Stimulated activated naive CD8-positive, alpha-beta T cell treated with anti-CD3 and anti-CD28 coated beads, Interleukin-15, amount 100 ng/mL, for 72 hours (primary cell): ENCODE measurements around the gene UNC13B.

ENCODE experiments used
- ATAC-seq: fragments of 150-1000 bp; cut with Tn5 transposase; 2 replicates; pipeline ENCODE4 v1.10.0; 2021; ENCODE audit warnings: mild to moderate bottlenecking, moderate library complexity
- DNase-seq, 2 donors: peaks; one replicate each; pipeline ENCODE4 v3.0.0; 2021 to 2022
- H3K27ac Mint-ChIP-seq, 2 donors: one replicate each; pipeline ENCODE4 v1.8.0; 2022; ENCODE audit warnings: mild to moderate bottlenecking in 2 of 2, mixed read lengths in 2 of 2, moderate library complexity in 2 of 2
- H3K27me3 Mint-ChIP-seq: one replicate; pipeline ENCODE4 v1.8.0; 2022; ENCODE audit warnings: mixed read lengths
- H3K4me1 Mint-ChIP-seq: one replicate; pipeline ENCODE4 v1.8.0; 2022; ENCODE audit warnings: mild to moderate bottlenecking, mixed read lengths
- H3K4me3 Mint-ChIP-seq, 2 donors: one replicate each; pipeline ENCODE4 v1.8.0; 2022; ENCODE audit warnings: mild to moderate bottlenecking in 2 of 2, mixed read lengths in 2 of 2, moderate library complexity in 1 of 2
- H3K9me3 Mint-ChIP-seq, 2 donors: one replicate each; pipeline ENCODE4 v1.8.0; 2022; ENCODE audit warnings: mixed read lengths in 2 of 2

UNC13B gene

DNA sequence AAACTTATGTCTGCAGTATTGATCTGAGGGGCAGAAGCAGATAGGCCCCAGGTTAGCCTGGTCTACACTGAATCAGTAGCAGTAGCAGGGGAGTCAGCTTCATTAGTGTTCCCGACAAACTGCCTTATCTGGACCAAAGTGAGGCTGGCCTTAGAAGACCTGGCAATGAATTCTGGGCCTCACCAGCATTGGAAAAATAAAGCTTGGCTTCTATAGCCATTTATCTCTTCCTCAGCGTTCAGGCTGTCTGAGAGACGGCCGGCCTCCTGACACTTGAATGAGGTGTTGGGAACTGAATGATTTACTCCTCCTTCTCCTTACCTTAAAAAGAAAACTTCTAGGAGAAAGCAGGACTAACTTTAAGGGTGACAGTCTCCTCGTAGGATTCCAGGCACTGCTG lies 186.3 kb downstream of the UNC13B start:
- ATAC-seq: no peak
- Mint-ChIP-seq H3K27me3 (peaks cover 18% of the 10 kb centered on the region), H3K9me3 (no peaks in the 10 kb centered on the region), H3K4me3 (no peak overlapping the region), H3K27ac (no peak overlapping the region), H3K4me1 (no peaks in the 10 kb centered on the region)
- no peak for DNase-seq

DNA sequence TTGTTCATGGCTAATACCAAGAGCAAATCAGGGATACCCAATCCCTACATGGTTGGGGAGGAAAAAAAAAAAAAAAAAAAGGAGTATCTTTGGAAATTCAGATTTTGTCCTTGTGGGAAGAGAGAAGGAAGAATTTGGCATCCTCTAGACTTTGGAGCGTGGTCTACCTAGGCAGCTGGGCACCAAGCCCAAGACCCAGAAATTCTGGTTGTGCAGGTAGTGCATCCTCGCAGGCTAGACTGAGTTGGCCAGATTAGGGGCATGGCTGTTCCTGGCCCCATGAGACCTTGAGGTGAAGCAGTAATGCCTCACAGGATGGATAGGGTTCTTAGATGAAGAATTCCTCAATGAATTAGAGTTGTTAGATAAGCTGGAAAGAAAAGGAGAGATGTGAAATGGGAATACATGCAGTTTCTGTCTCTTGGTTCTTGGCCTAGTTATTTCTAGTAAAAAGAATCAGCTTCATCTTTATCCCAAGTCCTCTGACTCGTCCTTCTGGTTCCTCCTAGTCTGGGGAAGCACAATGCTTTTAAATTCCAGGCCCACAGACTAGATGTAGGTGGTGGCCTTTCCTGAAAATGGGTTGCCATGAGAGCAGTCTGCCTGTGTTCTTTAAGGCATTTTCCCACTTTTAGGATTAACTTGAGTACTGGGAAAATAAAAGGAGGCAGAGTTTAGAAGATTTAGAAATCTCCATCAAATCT lies 187.6 kb downstream of the UNC13B start:
- H3K9me3 Mint-ChIP-seq: no peaks in the 10 kb centered on the region
- H3K27ac Mint-ChIP-seq: no peak overlapping the region
- peaks cover 14% of the 10 kb centered on the region for H3K27me3 Mint-ChIP-seq
- no peaks in the 10 kb centered on the region for H3K4me1 Mint-ChIP-seq
- no peak overlapping the region for H3K4me3 Mint-ChIP-seq
- no peak for ATAC-seq
- no peak for DNase-seq

- Mint-ChIP-seq H3K27me3 (peaks cover 14% of the 10 kb centered on the region), H3K4me1 (no peaks in the 10 kb centered on the region), H3K27ac (no peak overlapping the region), H3K9me3 (no peaks in the 10 kb centered on the region), H3K4me3 (no peak overlapping the region)
- ATAC-seq (no peak), DNase-seq (no peak)
Measured at GRCh38 chr9:35350212-35350611, 188.4 kb downstream of the UNC13B start.

- Mint-ChIP-seq H3K27me3 (peaks cover 14% of the 10 kb centered on the region), H3K27ac (no peak overlapping the region), H3K9me3 (no peaks in the 10 kb centered on the region), H3K4me1 (no peaks in the 10 kb centered on the region), H3K4me3 (no peak overlapping the region)
- ATAC-seq (no peak), DNase-seq (no peak)
Measured at GRCh38 chr9:35350827-35351549, 189.2 kb downstream of the UNC13B start.

GRCh38 chr9:35353731-35354365 lies 192.0 kb downstream of the UNC13B start:
- Mint-ChIP-seq H3K9me3 (no peaks in the 10 kb centered on the region), H3K27ac (no peak overlapping the region), H3K27me3 (peaks cover 14% of the 10 kb centered on the region), H3K4me1 (no peaks in the 10 kb centered on the region), H3K4me3 (no peak overlapping the region)
- DNase-seq (no peak), ATAC-seq (no peak)

DNA sequence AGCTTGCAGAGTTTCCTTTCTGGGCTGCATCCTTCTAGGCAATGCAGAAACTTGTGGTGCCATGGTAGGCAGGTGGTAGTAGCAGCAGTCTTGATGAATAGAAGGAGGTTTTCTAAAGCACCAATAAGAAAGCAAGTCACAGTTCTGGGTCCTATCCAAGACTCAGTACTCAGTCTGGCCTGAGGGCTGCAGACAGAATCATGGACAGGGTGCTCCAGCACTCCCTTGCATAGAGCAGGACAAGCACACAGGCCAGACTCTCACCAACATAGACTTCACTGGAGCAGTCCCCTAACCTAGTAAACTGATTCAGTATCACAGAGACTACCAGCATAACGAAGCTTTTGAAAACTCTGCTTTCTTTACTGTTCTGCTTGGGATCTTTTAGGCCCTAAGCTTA lies 194.1 kb downstream of the UNC13B start:
- ATAC-seq (no peak), DNase-seq (no peak)
- Mint-ChIP-seq H3K4me3 (no peak overlapping the region), H3K27me3 (peaks cover 26% of the 10 kb centered on the region), H3K27ac (no peak overlapping the region), H3K9me3 (no peaks in the 10 kb centered on the region), H3K4me1 (no peaks in the 10 kb centered on the region)

- DNase-seq (no peak), ATAC-seq (no peak)
- Mint-ChIP-seq H3K4me1 (no peaks in the 10 kb centered on the region), H3K4me3 (no peak overlapping the region), H3K27me3 (peaks cover 23% of the 10 kb centered on the region), H3K27ac (no peak overlapping the region), H3K9me3 (no peaks in the 10 kb centered on the region)
Measured at GRCh38 chr9:35357116-35357515, 195.3 kb downstream of the UNC13B start.

GRCh38 chr9:35357826-35358225 lies 196.0 kb downstream of the UNC13B start:
- Mint-ChIP-seq H3K4me3 (no peak overlapping the region), H3K27me3 (peaks cover 16% of the 10 kb centered on the region), H3K4me1 (no peaks in the 10 kb centered on the region), H3K27ac (no peak overlapping the region), H3K9me3 (no peaks in the 10 kb centered on the region)
- ATAC-seq (no peak), DNase-seq (no peak)

DNA sequence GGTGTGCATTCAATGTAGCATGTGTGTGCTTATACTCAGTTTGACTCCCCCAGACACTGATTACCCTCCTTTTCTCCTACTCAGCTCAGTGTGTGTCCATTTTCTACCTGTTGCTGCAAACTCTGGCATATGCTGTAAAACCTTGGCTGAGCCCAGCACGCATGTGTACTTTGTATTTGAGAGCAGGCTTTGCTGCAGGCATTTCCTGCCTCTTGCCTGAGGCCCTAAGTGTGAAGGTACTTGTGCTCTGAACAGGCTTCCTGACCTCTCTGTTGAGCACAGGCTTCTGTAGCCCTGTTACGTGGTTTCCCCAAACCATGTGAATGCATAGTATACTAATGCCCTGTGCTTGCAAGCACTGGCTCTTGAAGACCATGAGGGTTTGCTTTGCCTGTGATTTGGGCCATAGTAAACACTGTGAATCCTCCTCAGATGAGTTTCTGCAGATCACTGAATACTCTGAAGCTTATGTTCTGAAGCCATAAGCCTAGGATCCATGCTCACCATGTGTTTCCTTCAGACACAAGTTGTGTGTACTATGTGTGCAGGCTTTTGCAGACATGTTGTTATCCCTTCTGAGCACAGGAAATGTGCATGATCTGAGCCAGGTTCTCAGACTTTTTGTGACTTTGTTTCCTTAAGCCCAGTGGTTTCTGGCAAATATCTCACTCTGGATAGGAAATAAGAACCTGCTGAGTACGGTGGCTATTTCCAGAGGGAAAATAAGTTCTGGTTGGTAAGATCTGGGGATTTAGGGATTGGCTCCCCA lies 203.2 kb downstream of the UNC13B start:
- Mint-ChIP-seq H3K27ac (no peak overlapping the region), H3K9me3 (no peaks in the 10 kb centered on the region), H3K4me3 (no peak overlapping the region), H3K27me3 (peaks cover under 1% of the 10 kb centered on the region), H3K4me1 (no peaks in the 10 kb centered on the region)
- DNase-seq (no peak), ATAC-seq (no peak)

GRCh38 chr9:35366627-35367026 lies 204.8 kb downstream of the UNC13B start:
- no peak overlapping the region for H3K27ac Mint-ChIP-seq

DNA sequence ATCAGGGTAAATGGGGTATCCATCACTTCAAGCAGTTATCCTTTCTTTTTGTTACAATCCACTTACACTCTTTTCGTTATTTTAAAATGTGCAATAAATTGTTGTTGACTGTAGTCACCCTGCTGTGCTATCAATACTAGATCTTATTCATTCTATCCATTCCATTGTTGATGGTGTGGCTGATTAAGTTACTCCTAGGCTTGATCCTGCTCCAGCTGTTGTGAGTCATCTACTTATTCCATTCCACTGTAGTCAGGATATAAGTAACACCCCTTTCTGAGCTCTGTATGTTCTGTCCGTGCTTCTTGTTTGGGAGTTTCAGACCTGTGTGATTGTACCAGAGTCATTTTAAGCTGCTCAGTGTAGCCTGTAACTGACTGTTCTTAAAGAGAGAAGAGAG lies 205.6 kb downstream of the UNC13B start:
- ATAC-seq: no peak
- DNase-seq: no peak
- Mint-ChIP-seq H3K4me1 (no peaks in the 10 kb centered on the region), H3K4me3 (no peak overlapping the region), H3K27ac (no peak overlapping the region), H3K9me3 (no peaks in the 10 kb centered on the region), H3K27me3 (no peaks in the 10 kb centered on the region)

More at GRCh38 chr9:35366627-35367026, 204.8 kb downstream of the UNC13B start:
- Mint-ChIP-seq H3K27me3 (no peaks in the 10 kb centered on the region), H3K9me3 (no peaks in the 10 kb centered on the region), H3K4me1 (no peaks in the 10 kb centered on the region), H3K4me3 (no peak overlapping the region)
- no peak for ATAC-seq
- DNase-seq: no peak

DNA sequence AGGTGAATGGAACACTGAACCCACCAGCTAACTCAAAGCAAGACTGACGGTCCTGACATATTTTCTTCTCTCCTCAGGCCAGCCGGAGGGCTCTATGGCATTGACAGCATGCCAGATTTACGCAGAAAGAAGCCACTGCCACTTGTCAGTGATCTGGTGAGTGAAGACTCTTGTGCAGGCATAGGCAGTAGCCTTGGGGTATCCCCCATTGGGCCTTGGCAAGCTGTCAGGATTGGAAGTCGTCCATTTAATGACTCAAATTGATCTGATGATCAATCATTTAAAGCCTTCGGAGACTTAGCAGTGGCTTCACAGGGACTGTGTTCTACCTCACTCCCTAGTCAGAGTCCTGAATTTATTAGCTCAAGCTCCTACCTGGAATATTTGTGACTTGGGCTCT lies 208.4 kb downstream of the UNC13B start:
- no peaks in the 10 kb centered on the region for H3K27me3 Mint-ChIP-seq
- H3K4me3 Mint-ChIP-seq: no peak overlapping the region
- ATAC-seq: no peak
- no peaks in the 10 kb centered on the region for H3K4me1 Mint-ChIP-seq
- no peak for DNase-seq
- no peak overlapping the region for H3K27ac Mint-ChIP-seq
- no peaks in the 10 kb centered on the region for H3K9me3 Mint-ChIP-seq

- Mint-ChIP-seq H3K27ac (no peak overlapping the region), H3K4me3 (no peak overlapping the region), H3K4me1 (no peaks in the 10 kb centered on the region), H3K9me3 (no peaks in the 10 kb centered on the region), H3K27me3 (no peaks in the 10 kb centered on the region)
- no peak for DNase-seq
- no peak for ATAC-seq
Measured at GRCh38 chr9:35374436-35374835, 212.6 kb downstream of the UNC13B start.

- H3K4me3 Mint-ChIP-seq: no peak overlapping the region
- H3K9me3 Mint-ChIP-seq: no peaks in the 10 kb centered on the region
- no peak overlapping the region for H3K27ac Mint-ChIP-seq
- DNase-seq (no peak), ATAC-seq (no peak)
- no peaks in the 10 kb centered on the region for H3K27me3 Mint-ChIP-seq
- H3K4me1 Mint-ChIP-seq: no peaks in the 10 kb centered on the region
Measured at GRCh38 chr9:35374910-35375309, 213.1 kb downstream of the UNC13B start.

DNA sequence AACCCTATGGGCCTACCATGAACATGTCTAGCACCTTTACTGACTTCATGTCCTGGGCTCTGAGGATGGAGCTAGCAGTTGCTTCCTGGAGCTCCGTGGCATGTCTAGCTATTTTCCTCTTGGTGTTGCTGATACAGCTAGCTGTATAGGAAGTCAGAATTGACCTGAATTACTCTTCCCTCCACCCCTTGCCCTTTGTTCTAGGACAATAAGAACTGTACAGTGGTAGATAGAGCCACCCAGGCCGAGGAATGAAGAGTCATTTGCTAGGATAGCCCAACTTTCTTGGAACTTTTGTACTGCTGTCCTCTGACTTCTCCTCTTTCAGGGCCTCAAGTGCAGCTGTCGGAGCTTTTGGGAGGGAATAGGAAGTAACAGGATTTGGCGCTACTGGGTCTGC lies 218.2 kb downstream of the UNC13B start:
- H3K27ac Mint-ChIP-seq: no peak overlapping the region
- ATAC-seq: no peak
- no peaks in the 10 kb centered on the region for H3K27me3 Mint-ChIP-seq
- no peak overlapping the region for H3K4me3 Mint-ChIP-seq
- H3K4me1 Mint-ChIP-seq: peaks cover 8% of the 10 kb centered on the region
- no peak for DNase-seq
- no peaks in the 10 kb centered on the region for H3K9me3 Mint-ChIP-seq

DNA sequence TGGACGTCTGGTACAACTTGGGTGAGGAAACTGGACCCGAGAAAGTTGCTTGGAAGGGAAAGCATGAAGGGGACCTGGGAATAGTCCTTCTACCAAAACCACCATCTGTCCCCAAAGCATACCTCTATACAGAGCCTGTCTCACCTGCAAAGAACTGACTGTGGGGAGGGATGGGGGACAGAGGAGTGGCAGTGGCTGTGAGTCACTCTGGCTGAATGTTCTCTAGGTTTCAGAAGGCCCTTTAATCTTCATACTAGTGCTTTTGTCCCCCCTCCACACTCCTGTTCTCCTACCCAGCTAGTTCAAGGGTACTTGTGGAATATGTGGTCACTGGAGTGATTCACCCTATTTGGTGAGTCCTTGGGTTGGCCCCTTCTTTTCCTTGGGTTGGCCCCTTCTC lies 218.8 kb downstream of the UNC13B start:
- no peak for ATAC-seq
- no peak overlapping the region for H3K4me3 Mint-ChIP-seq
- peaks cover 8% of the 10 kb centered on the region for H3K4me1 Mint-ChIP-seq
- H3K27ac Mint-ChIP-seq: no peak overlapping the region
- no peaks in the 10 kb centered on the region for H3K9me3 Mint-ChIP-seq
- no peaks in the 10 kb centered on the region for H3K27me3 Mint-ChIP-seq
- DNase-seq: no peak
